NK-92 (cell line): ENCODE results near the gene MMEL1.
"Not testable (repeated sequence)": the region's sequence is repeated elsewhere in the genome, so short reads cannot be mapped to it uniquely, and the experiment has no call there.

ENCODE experiments used
- DNase-seq: peaks from one replicate; lab custom pipeline; 2025; ENCODE audit not compliant: unreplicated experiment; lab: John Stamatoyannopoulos, UW

Gene MMEL1

GRCh38 chr1:2628933-2629626, 3.7 kb downstream of the MMEL1 start:
- DNase-seq = no peak

- DNase-seq = no peak
Observed at GRCh38 chr1:2628191-2628932, 4.5 kb downstream of the MMEL1 start.

GRCh38 chr1:2627746-2628145, 5.1 kb downstream of the MMEL1 start:
- DNase-seq = no peak

- not testable (repeated sequence) for DNase-seq
Observed at GRCh38 chr1:2625748-2626147, 7.1 kb downstream of the MMEL1 start.

GRCh38 chr1:2625311-2625710, 7.5 kb downstream of the MMEL1 start:
- no peak for DNase-seq

- DNase-seq = no peak
Observed at GRCh38 chr1:2624735-2625300, 8.0 kb downstream of the MMEL1 start.

- no peak for DNase-seq
Observed at GRCh38 chr1:2623571-2624337, 9.1 kb downstream of the MMEL1 start.

GRCh38 chr1:2617971-2618470, 14.8 kb downstream of the MMEL1 start:
- no peak for DNase-seq

GRCh38 chr1:2614145-2614544, 18.7 kb downstream of the MMEL1 start:
- no peak for DNase-seq

GRCh38 chr1:2612591-2613365, 20.0 kb downstream of the MMEL1 start:
- DNase-seq = no peak

GRCh38 chr1:2611621-2612437, 21.0 kb downstream of the MMEL1 start:
- DNase-seq = no peak

- no peak for DNase-seq
Observed at GRCh38 chr1:2611031-2611501, 21.8 kb downstream of the MMEL1 start.

- no peak for DNase-seq
Observed at GRCh38 chr1:2610036-2610959, 22.5 kb downstream of the MMEL1 start.

- DNase-seq = no peak
Observed at GRCh38 chr1:2609319-2610035, 23.3 kb downstream of the MMEL1 start.

GRCh38 chr1:2607641-2608091, 25.1 kb downstream of the MMEL1 start:
- DNase-seq = no peak

- DNase-seq = no peak
Observed at GRCh38 chr1:2606881-2607621, 25.8 kb downstream of the MMEL1 start.

GRCh38 chr1:2606396-2606880, 26.4 kb downstream of the MMEL1 start:
- no peak for DNase-seq
